Activated CD4-positive, alpha-beta T cell treated with anti-CD3 and anti-CD28 coated beads, Interleukin-2, amount 10 ng/mL, durations not matched to agents 7 days and 5 days (primary cell): Measurements from ENCODE around the gene RMND5B. TPM values are rescaled to one million over a fixed set of nuclear protein-coding genes. Genes with fewer than 3 reads are reported as not detected.

ENCODE experiments used
- CTCF ChIA-PET: fragments of 350-600 bp; sonication (Branson Sonifier 250); formaldehyde crosslinking; loops from one replicate; lab custom pipeline; 2021; ENCODE audit warnings: antibody characterized with exemption; lab: Charles Lee
- POLR2A ChIA-PET: fragments of 350-600 bp; sonication (Branson Sonifier 250); formaldehyde crosslinking; loops from one replicate; lab custom pipeline; 2021; ENCODE audit warnings: antibody characterized with exemption; lab: Charles Lee
- DNase-seq: peaks from one replicate; pipeline ENCODE4 v3.0.0-alpha.2; 2020
- H3K27ac Mint-ChIP-seq: one replicate; pipeline ENCODE4 v1.8.0; 2021; ENCODE audit warnings: mild to moderate bottlenecking, moderate library complexity, mixed read lengths
- H3K27me3 Mint-ChIP-seq: one replicate; pipeline ENCODE4 v1.8.0; 2021; ENCODE audit warnings: mixed read lengths
- H3K36me3 Mint-ChIP-seq: one replicate; pipeline ENCODE4 v1.8.0; 2021; ENCODE audit warnings: low read depth, mixed read lengths
- H3K4me1 Mint-ChIP-seq: one replicate; pipeline ENCODE4 v1.8.0; 2021; ENCODE audit warnings: mixed read lengths
- H3K4me3 Mint-ChIP-seq: one replicate; pipeline ENCODE4 v1.8.0; 2021; ENCODE audit warnings: mild to moderate bottlenecking, moderate library complexity, mixed read lengths
- H3K9me3 Mint-ChIP-seq: one replicate; pipeline ENCODE4 v1.8.0; 2021; ENCODE audit warnings: mixed read lengths
- total RNA-seq, 2 experiments: library from RNA; stranded (reverse); gene quantifications; one replicate each; pipeline ENCODE4 v1.2.3, GENCODE V29; 2021

Gene RMND5B
- total RNA-seq, 2 experiments from 2014 or later: 21.4 to 22.7 TPM

DNA sequence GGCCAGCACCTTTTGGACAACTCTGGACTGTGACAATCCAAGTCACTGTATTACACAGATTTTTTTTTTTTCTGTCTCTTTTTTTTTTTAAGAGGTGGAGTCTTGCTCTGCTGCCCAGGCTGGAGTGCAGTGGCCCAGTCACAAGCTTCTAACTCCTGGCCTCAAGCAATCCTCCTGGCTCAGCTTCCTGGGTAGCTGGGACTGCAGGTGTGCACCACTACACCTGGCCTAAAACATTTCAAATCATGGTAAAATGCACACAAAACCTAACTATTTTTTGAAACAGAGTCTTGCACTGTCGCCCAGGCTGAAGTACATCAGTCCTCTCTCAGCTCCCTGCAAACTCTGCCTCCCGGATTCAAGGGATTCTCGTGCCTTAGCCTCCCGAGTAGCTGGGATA lies 24.7 kb upstream of the RMND5B start:
- peaks cover 7% of the 10 kb centered on the region for H3K27me3 Mint-ChIP-seq
- no peaks in the 10 kb centered on the region for H3K36me3 Mint-ChIP-seq
- H3K9me3 Mint-ChIP-seq: no peaks in the 10 kb centered on the region
- peaks cover 10% of the 10 kb centered on the region for H3K4me1 Mint-ChIP-seq
- ChIA-PET CTCF (interaction anchor here (0.6 to 1.6 kb wide), 3 partner anchors 15 to 601 kb away, joined by 3 to 6 read pairs (median 3); no protein-coding TSS in a partner anchor), POLR2A (no interaction called here)
- DNase-seq: no peak
- H3K27ac Mint-ChIP-seq: no peak overlapping the region
- no peak overlapping the region for H3K4me3 Mint-ChIP-seq

GRCh38 chr5:178106556-178107239 lies 24.1 kb upstream of the RMND5B start:
- DNase-seq: no peak
- H3K27me3 Mint-ChIP-seq: peaks cover 8% of the 10 kb centered on the region
- CTCF ChIA-PET: interaction anchor here (2.0 kb wide), 1 partner anchor 11 kb away, joined by 5 read pairs; no protein-coding TSS in a partner anchor
- H3K4me3 Mint-ChIP-seq: no peak overlapping the region
- H3K27ac Mint-ChIP-seq: no peak overlapping the region
- H3K4me1 Mint-ChIP-seq: peaks cover 10% of the 10 kb centered on the region
- no peaks in the 10 kb centered on the region for H3K9me3 Mint-ChIP-seq
- H3K36me3 Mint-ChIP-seq: no peaks in the 10 kb centered on the region
- POLR2A ChIA-PET: no interaction called here

DNA sequence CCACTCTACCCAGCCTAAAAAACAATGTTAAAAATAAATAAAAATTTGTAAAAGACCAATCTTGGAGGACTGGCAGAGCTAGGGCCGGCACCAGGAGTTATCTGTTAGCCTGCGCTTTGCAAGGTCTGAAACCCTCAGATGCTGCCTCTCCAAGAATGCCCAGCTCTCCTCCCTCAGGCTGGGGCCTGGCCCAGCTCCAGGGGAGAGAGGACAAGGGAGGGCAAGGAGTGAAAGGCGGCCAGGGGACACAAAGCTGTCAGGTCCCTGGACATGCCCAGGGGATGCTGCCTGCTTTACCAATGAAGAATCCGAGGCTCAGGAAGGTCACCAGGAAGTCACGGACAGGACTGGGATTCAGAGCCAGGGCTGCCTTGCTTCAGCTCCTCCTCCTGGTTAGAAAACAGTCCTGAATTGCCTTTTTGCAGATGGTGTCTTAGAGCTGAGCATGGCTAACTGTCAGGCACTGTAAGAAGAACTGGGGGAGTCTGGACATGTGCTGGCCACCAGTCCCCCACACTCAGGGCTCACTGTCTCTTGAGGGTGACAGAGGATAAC lies 23.0 kb upstream of the RMND5B start:
- no peaks in the 10 kb centered on the region for H3K9me3 Mint-ChIP-seq
- ChIA-PET CTCF (interaction anchor here (2.0 kb wide), 1 partner anchor 10 kb away, joined by 5 read pairs; no protein-coding TSS in a partner anchor), POLR2A (no interaction called here)
- H3K27ac Mint-ChIP-seq: no peak overlapping the region
- H3K36me3 Mint-ChIP-seq: no peaks in the 10 kb centered on the region
- DNase-seq: no peak
- H3K27me3 Mint-ChIP-seq: peaks cover 18% of the 10 kb centered on the region
- H3K4me1 Mint-ChIP-seq: peaks cover 16% of the 10 kb centered on the region
- H3K4me3 Mint-ChIP-seq: no peak overlapping the region

DNA sequence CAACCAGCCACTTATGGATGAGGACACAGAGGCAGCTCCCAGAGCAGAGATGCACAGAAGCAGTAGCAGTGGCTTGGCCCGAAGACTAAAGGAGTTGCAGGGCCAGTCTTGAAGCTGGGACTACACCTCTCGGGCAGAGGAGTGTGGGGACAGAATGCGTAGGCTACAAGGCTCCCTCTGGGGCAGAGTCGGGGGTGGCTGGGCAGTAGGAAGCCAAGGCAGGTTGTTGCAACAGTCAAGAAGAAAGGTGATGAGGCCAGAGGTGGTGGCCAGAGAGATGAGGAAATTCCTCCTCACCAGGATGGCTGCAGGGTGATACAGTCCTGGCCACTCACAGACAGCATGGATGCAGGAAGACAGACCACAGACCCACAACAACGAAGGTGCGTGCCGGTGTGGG lies 22.4 kb upstream of the RMND5B start:
- Mint-ChIP-seq H3K27ac (no peak overlapping the region), H3K27me3 (peaks cover 20% of the 10 kb centered on the region), H3K4me1 (peaks cover 18% of the 10 kb centered on the region), H3K4me3 (no peak overlapping the region), H3K36me3 (no peaks in the 10 kb centered on the region), H3K9me3 (no peaks in the 10 kb centered on the region)
- DNase-seq: no peak
- CTCF ChIA-PET: interaction anchor here (2.0 kb wide), 1 partner anchor 9 kb away, joined by 5 read pairs; no protein-coding TSS in a partner anchor
- POLR2A ChIA-PET: no interaction called here

GRCh38 chr5:178108966-178109365 lies 21.8 kb upstream of the RMND5B start:
- Mint-ChIP-seq H3K4me3 (no peak overlapping the region), H3K4me1 (peaks cover 18% of the 10 kb centered on the region), H3K27ac (no peak overlapping the region), H3K9me3 (no peaks in the 10 kb centered on the region), H3K36me3 (no peaks in the 10 kb centered on the region), H3K27me3 (peaks cover 20% of the 10 kb centered on the region)
- ChIA-PET CTCF (interaction anchor here (2.0 kb wide), 1 partner anchor 9 kb away, joined by 5 read pairs; no protein-coding TSS in a partner anchor), POLR2A (no interaction called here)
- no peak for DNase-seq

DNA sequence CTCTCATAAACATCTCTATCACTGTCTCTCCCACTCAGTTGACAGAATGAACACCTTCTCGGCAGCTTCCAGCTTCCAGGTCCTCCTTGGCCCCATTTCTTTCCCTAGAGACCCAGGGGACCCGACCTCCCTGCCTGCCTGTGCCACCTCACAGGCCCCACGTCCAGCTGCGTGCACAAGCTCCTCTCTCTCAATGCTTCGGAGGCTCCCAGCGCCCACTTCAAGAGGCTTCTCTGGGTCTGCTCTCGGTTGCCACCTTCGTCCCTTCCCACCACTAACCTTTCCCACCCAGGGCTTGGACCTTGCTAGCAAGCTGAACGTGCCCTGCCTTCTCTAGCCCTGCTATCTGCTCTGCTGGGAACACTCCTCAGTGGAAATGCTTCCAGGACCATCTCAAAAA lies 20.3 kb upstream of the RMND5B start:
- H3K27me3 Mint-ChIP-seq: peaks cover 31% of the 10 kb centered on the region
- H3K4me1 Mint-ChIP-seq: peaks cover 31% of the 10 kb centered on the region
- no peaks in the 10 kb centered on the region for H3K9me3 Mint-ChIP-seq
- H3K27ac Mint-ChIP-seq: no peak overlapping the region
- POLR2A ChIA-PET: no interaction called here
- CTCF ChIA-PET: interaction anchor here (0.7 to 2.3 kb wide), 4 partner anchors 10 to 1296 kb away, joined by 3 to 10 read pairs (median 4); no protein-coding TSS in a partner anchor
- H3K4me3 Mint-ChIP-seq: no peak overlapping the region
- H3K36me3 Mint-ChIP-seq: no peaks in the 10 kb centered on the region
- DNase-seq: no peak

- ChIA-PET POLR2A (no interaction called here), CTCF (interaction anchor here (0.6 to 2.3 kb wide), 2 partner anchors 9 to 1559 kb away, joined by 4 to 10 read pairs; no protein-coding TSS in a partner anchor)
Measured at GRCh38 chr5:178111925-178112324, 18.9 kb upstream of the RMND5B start.

DNA sequence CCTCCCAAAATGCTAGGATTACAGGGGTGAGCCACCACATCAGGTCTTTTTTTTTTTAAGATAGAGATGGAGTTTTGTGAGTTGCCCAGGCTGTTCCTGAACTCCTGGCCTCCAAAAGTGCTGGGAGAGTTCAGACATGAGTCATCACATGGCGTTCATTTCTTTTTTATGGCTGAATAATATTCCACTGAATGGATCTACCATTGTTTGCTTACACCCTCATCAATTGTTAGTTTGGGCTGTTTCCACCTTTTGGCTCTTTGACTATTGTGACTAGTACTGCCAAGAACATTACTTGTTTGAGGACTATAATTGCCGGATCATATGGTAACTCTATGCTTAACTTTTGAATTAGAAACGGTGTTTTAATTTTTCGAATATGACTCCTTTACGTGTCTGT lies 18.3 kb upstream of the RMND5B start:
- no peak for DNase-seq
- Mint-ChIP-seq H3K9me3 (no peaks in the 10 kb centered on the region), H3K4me1 (peaks cover 48% of the 10 kb centered on the region), H3K27me3 (peaks cover 38% of the 10 kb centered on the region), H3K4me3 (peak overlapping the region; percentile 77), H3K27ac (no peak overlapping the region), H3K36me3 (no peaks in the 10 kb centered on the region)
- POLR2A ChIA-PET: no interaction called here
- CTCF ChIA-PET: no interaction called here

More at GRCh38 chr5:178111925-178112324, 18.9 kb upstream of the RMND5B start:
- DNase-seq: no peak
- no peak overlapping the region for H3K27ac Mint-ChIP-seq
- H3K27me3 Mint-ChIP-seq: peaks cover 38% of the 10 kb centered on the region
- H3K4me1 Mint-ChIP-seq: peaks cover 45% of the 10 kb centered on the region
- H3K36me3 Mint-ChIP-seq: no peaks in the 10 kb centered on the region
- no peaks in the 10 kb centered on the region for H3K9me3 Mint-ChIP-seq
- H3K4me3 Mint-ChIP-seq: no peak overlapping the region

GRCh38 chr5:178113141-178113787 lies 17.6 kb upstream of the RMND5B start, which contains the start of gene N4BP3:
TSS of gene N4BP3 (plus strand) at chr5:178113532. CDS start at chr5:178119584, 6,052 bp downstream.
- Mint-ChIP-seq H3K27ac (peak within 1 kb of the TSS; percentile 73), H3K27me3 (peaks cover 38% of the 10 kb centered on the region), H3K4me1 (peaks cover 47% of the 10 kb centered on the region), H3K9me3 (no peaks in the 10 kb centered on the region), H3K4me3 (peak within 1 kb of the TSS; percentile 81), H3K36me3 (no peaks in the 10 kb centered on the region)
- DNase-seq: peak; percentile 75
- CTCF ChIA-PET: interaction anchor here (0.6 kb wide), 1 partner anchor 18 kb away, joined by 3 read pairs; no protein-coding TSS in a partner anchor
- POLR2A ChIA-PET: no interaction called here

GRCh38 chr5:178113841-178114324 lies 16.9 kb upstream of the RMND5B start:
- peak overlapping the region; percentile 81 for H3K4me3 Mint-ChIP-seq
- peaks cover 41% of the 10 kb centered on the region for H3K4me1 Mint-ChIP-seq
- POLR2A ChIA-PET: no interaction called here
- no peaks in the 10 kb centered on the region for H3K36me3 Mint-ChIP-seq
- H3K27me3 Mint-ChIP-seq: peaks cover 38% of the 10 kb centered on the region
- H3K9me3 Mint-ChIP-seq: no peaks in the 10 kb centered on the region
- DNase-seq: no peak
- CTCF ChIA-PET: interaction anchor here (0.6 to 1.4 kb wide), 2 partner anchors 18 to 19 kb away, joined by 3 read pairs; no protein-coding TSS in a partner anchor
- peak overlapping the region; percentile 57 for H3K27ac Mint-ChIP-seq

DNA sequence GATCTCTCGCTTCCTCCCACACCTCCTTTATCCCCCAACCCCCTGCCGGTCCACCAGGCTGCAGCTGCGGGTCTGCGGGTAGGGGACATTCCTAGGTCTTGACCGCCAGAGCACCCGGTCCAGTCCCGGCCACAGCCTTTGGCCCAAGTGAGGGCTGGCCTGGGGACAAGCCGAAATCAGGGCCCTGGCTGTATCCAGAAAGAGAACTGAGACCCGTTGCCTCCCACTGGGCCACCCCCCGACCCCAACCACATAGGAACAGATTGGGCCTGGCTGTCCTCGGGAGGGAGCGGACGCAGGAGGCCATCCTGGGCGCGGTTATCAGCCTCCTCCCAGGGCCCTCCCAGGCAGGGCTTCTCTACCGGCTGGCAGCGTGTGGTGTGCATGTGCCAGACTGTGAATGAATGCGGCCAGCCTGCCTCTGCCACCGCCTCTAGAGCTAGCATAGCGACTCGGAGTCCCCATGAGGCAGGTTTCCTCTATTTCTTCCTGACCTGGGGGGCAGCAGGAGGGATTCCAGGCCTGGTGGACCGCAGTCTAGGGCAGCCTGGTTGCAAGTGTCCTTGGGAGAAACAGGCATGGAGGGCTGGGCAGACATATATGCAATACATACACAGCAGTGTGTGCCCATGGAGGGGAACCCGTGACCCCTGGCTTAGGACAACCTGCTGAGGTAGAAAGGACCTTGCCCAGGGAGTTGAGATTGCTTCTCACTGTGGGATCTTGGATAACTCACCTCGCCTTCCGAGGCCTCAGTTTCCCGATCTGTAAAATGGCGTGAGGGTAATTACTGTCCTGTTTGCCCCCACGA lies 16.3 kb upstream of the RMND5B start:
- Mint-ChIP-seq H3K4me3 (peak overlapping the region; percentile 81), H3K27me3 (peaks cover 38% of the 10 kb centered on the region), H3K36me3 (no peaks in the 10 kb centered on the region), H3K27ac (peak overlapping the region; percentile 57), H3K9me3 (no peaks in the 10 kb centered on the region), H3K4me1 (peaks cover 38% of the 10 kb centered on the region)
- POLR2A ChIA-PET: no interaction called here
- peak; percentile 36 for DNase-seq
- CTCF ChIA-PET: interaction anchor here (1.4 kb wide), 1 partner anchor 20 kb away, joined by 3 read pairs; no protein-coding TSS in a partner anchor
